Spinal cord (tissue), 10 donors: ENCODE results near the gene SFPQ. TPM values are rescaled to one million over a fixed set of nuclear protein-coding genes. Genes with fewer than 3 reads are reported as not detected.

Experiments
- DNase-seq, 6 donors: peaks; one replicate each; pipeline versions ENCODE4 v3.0.0 to v3.0.0-alpha.2; 2013 to 2015; ENCODE audit warnings: low spot score in 6 of 6, low read depth in 4 of 6
- H3K27ac ChIP-seq: one replicate; pipeline ENCODE4 v1.5.1; 2013; ENCODE audit warnings: low read depth, low read length, control low read depth
- H3K27me3 ChIP-seq: one replicate; pipeline ENCODE4 v1.6.1; 2013; ENCODE audit warnings: low read length; ENCODE audit not compliant: control insufficient read depth, insufficient read depth
- H3K36me3 ChIP-seq: one replicate; pipeline ENCODE4 v1.6.1; 2013; ENCODE audit warnings: low read length; ENCODE audit not compliant: control insufficient read depth, insufficient read depth
- H3K4me1 ChIP-seq: one replicate; pipeline ENCODE4 v1.6.1; 2013; ENCODE audit warnings: low read length; ENCODE audit not compliant: control insufficient read depth, insufficient read depth
- H3K4me3 ChIP-seq: one replicate; pipeline ENCODE4 v1.5.1; 2013; ENCODE audit warnings: low read depth, low read length, control low read depth
- H3K9me3 ChIP-seq: one replicate; pipeline ENCODE4 v1.6.1; 2013; ENCODE audit warnings: low read length; ENCODE audit not compliant: control insufficient read depth, insufficient read depth
- WGBS: methylation state at CpG from one replicate; pipeline ENCODE4 v1.1.5; 2013; ENCODE audit warnings: missing lambda C conversion rate; ENCODE audit not compliant: insufficient coverage; 5-methylcytosine and 5-hydroxymethylcytosine counted together
- polyA plus RNA-seq, 2 donors: library from polyadenylated mRNA; unstranded; fragments of 120-200 nt; gene quantifications; one replicate each; pipeline ENCODE4 v1.2.1, GENCODE V29; 2013; ENCODE audit not compliant: insufficient read length in 2 of 2
- total RNA-seq, 2 donors: library from RNA; depleted of rRNA in 1 of 2; stranded (reverse); fragments of 120-200 nt in 1 of 2; fragments of >200 nt in 1 of 2; gene quantifications; one replicate each; pipeline versions ENCODE4 v1.2.3 to v1.2.4, GENCODE V29; 2013 to 2014
- donor health status: healthy.

SFPQ gene
- total and polyA plus RNA-seq, 4 donors: 241 to 635 (median 469) TPM

DNA sequence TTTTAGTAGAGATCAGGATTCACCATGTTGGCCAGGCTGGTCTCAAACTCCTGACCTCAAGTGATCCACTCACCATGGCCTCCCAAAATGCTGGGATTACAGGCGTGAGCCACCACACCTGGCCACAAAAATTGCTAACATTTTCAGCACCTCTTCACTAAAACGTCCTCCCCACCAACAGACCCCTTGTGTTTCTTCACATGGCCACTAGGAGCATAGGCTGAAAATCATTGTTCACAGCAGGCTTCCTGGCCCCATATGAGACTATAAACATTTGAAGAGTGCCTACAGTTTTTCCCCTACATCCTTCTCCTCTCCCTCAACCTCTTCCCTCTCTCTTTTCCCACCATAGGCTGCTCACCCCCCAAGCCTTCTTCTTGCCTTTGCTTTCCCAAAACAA, 28.0 kb upstream of the SFPQ start:
- H3K9me3 ChIP-seq: no peaks in the 10 kb centered on the region
- H3K36me3 ChIP-seq: no peaks in the 10 kb centered on the region
- no peaks in the 10 kb centered on the region for H3K27me3 ChIP-seq
- 60% methylated on average over 2 of the region's 2 CpGs for WGBS
- H3K4me3 ChIP-seq: no peak overlapping the region
- no peak overlapping the region for H3K27ac ChIP-seq
- H3K4me1 ChIP-seq: no peaks in the 10 kb centered on the region
- no peak for DNase-seq

DNA sequence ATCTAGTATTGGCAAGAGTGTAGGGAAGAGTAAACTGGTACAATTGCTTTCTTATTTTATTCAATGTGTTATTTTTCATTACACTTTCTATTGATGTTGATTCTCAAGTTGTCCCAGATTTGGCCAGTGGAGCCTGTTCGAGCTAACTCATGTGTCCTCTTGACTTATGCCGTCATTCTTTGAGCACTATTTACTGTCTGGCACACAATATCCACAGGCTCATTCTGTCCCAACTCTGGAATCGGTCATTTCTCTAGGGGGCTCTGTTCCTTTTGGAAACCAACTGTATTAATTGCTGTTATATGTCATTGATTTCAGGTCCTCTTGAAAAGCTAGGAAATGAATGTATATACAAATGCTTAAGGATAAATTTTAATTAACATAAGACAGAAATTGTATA, 22.4 kb upstream of the SFPQ start:
- peaks cover 6% of the 10 kb centered on the region for H3K4me1 ChIP-seq
- 50% methylated on average over 2 of the region's 3 CpGs for WGBS
- H3K27me3 ChIP-seq: no peaks in the 10 kb centered on the region
- H3K9me3 ChIP-seq: no peaks in the 10 kb centered on the region
- no peak overlapping the region for H3K4me3 ChIP-seq
- H3K36me3 ChIP-seq: no peaks in the 10 kb centered on the region
- peak in 1 of 6 donors; percentile 4 for DNase-seq
- no peak overlapping the region for H3K27ac ChIP-seq

DNA sequence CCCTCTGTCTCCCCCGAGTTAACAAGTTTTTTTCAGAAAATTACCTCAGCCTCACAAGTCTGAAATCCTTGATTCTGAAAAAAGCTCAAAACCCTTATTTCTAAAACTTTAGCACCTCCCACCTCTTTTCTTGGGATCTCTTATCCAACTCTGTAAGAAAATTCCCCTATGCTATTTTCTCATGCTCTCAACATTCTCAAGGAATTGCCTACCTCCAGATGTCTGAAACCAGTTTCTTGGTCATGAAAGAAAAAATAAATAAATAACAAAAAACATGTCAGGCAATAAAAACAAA, 18.1 kb upstream of the SFPQ start:
- WGBS: 59% methylated on average over 1 of the region's 1 CpG
- no peaks in the 10 kb centered on the region for H3K36me3 ChIP-seq
- H3K27ac ChIP-seq: no peak overlapping the region
- no peaks in the 10 kb centered on the region for H3K9me3 ChIP-seq
- peaks cover 10% of the 10 kb centered on the region for H3K4me1 ChIP-seq
- no peak for DNase-seq
- H3K27me3 ChIP-seq: no peaks in the 10 kb centered on the region
- no peak overlapping the region for H3K4me3 ChIP-seq

DNA sequence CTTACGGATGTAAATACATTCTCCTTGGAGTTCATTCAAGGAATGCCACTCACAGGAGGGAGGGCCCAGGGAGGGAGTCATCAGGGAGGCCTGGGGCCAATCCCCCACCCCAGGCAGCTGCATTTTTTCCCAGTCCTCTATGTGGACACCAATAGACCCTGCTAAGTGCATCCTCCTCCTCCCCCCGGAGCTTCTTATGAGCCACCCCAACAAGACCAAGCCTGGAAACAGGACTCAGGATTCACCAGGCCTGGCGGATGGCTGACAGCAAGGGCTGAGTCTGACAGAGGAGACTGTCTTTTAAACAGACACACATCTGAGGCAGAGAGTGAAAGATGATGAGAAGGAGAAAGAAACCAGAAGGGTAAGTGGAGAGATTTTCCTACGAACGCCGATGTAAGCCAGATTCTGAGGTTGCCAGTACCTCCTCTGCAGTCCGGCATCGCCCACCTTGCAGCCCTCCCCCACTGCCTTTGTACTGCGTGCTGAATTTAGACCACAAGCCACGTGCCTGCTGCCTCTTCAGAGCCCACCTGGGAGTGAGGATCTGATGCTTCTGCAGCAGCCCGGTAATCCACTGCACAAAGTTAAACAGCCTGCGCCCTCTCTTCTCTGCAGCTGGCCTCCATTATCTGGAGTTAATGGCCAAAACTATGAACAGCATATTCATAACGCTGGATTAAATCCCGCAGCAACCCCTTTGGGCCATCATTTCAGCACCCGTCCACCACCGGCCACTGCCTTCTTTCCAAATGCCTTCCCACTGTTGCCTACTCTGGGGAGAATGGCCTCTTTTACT, 17.6 kb upstream of the SFPQ start:
- no peak overlapping the region for H3K27ac ChIP-seq
- peak in 2 of 6 donors; percentile 59 to 93 for DNase-seq
- no peaks in the 10 kb centered on the region for H3K27me3 ChIP-seq
- 25% methylated on average over 11 of the region's 16 CpGs for WGBS
- H3K9me3 ChIP-seq: no peaks in the 10 kb centered on the region
- no peaks in the 10 kb centered on the region for H3K36me3 ChIP-seq
- no peak overlapping the region for H3K4me3 ChIP-seq
- peaks cover 10% of the 10 kb centered on the region for H3K4me1 ChIP-seq

DNA sequence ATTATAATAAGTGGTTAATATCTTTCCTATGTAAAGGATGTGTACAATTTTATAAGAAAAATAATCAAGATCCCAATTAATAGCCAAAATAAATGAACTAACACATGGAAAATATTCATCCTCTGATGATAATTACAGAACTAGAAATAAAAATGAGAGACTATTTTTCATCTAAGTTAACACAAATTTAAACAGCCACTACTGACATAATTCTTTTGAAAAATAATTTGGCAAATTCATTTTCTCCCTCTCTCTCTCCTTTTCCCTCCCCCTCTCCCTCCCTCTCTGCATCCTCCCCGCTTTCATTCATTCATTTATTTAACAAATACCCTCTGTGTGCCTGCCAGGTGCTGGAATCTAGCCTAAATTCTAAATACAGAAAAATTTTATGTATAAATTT, 10.3 kb upstream of the SFPQ start:
- no CpG with 5 or more reads among the region's 1 CpG for WGBS

DNA sequence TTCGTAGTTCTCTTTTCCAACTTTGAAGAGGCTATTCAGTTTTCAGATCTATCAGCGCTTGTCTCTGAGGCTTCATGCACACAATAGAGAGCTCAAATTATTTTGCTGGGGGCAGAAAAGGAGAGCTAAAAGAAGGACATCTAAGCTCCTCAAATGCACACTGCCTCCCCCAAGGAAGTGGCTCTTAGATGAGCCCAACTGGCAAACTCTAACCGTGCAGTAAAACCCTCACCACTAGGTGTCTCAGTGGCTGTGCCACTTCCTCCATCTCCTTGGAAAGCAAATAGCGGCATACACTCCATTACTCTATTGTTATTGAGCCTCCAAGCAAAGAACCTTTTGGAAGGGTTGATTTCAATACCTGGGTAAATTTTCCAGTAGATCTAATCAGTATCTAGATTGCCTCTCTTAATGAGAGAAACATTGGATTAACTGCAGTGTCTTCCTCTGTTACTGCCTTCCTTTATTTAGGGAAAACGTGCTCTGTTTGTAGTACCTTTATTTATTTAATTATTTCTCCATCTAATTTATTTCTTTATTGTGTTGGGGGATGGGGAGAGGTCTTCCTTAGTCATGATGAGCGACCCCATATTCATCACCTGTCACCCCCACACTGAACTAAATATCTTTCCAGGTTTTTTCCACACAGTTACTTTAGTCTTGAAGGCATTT, 9.2 kb upstream of the SFPQ start:
- no peak overlapping the region for H3K27ac ChIP-seq
- H3K36me3 ChIP-seq: no peaks in the 10 kb centered on the region
- no peaks in the 10 kb centered on the region for H3K4me1 ChIP-seq
- H3K4me3 ChIP-seq: no peak overlapping the region
- WGBS: 0% methylated on average over 1 of the region's 6 CpGs
- H3K27me3 ChIP-seq: no peaks in the 10 kb centered on the region
- DNase-seq: peak in 5 of 6 donors; percentile 63 to 96 (median 71)
- H3K9me3 ChIP-seq: no peaks in the 10 kb centered on the region

More for the DNA sequence above, 10.3 kb upstream of the SFPQ start:
- no peaks in the 10 kb centered on the region for H3K36me3 ChIP-seq
- H3K4me1 ChIP-seq: no peaks in the 10 kb centered on the region
- no peak overlapping the region for H3K4me3 ChIP-seq
- DNase-seq: peak in 1 of 6 donors; percentile 44
- no peaks in the 10 kb centered on the region for H3K9me3 ChIP-seq
- H3K27me3 ChIP-seq: no peaks in the 10 kb centered on the region
- no peak overlapping the region for H3K27ac ChIP-seq

DNA sequence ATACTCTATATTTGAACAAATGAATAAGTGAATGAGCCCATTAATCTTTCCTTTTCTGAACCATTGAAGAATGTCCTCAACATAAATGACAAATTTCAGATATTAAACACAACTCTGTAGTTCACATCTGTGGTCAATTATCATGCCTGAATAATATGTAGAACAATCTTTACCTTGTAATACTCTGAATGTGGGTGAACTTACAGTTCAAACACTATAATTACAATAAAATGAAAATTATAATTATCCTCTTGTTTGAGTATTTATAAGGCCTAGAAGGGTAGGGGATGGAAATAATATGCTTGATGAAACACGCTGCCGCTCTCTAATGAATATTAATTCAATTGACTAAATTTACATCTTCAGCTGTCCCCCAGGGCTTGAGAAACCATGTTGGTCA, 8.7 kb upstream of the SFPQ start:
- DNase-seq: no peak
- no peaks in the 10 kb centered on the region for H3K36me3 ChIP-seq
- WGBS: no CpG with 5 or more reads among the region's 2 CpGs
- H3K27me3 ChIP-seq: no peaks in the 10 kb centered on the region
- H3K27ac ChIP-seq: no peak overlapping the region
- no peak overlapping the region for H3K4me3 ChIP-seq
- no peaks in the 10 kb centered on the region for H3K9me3 ChIP-seq
- no peaks in the 10 kb centered on the region for H3K4me1 ChIP-seq

DNA sequence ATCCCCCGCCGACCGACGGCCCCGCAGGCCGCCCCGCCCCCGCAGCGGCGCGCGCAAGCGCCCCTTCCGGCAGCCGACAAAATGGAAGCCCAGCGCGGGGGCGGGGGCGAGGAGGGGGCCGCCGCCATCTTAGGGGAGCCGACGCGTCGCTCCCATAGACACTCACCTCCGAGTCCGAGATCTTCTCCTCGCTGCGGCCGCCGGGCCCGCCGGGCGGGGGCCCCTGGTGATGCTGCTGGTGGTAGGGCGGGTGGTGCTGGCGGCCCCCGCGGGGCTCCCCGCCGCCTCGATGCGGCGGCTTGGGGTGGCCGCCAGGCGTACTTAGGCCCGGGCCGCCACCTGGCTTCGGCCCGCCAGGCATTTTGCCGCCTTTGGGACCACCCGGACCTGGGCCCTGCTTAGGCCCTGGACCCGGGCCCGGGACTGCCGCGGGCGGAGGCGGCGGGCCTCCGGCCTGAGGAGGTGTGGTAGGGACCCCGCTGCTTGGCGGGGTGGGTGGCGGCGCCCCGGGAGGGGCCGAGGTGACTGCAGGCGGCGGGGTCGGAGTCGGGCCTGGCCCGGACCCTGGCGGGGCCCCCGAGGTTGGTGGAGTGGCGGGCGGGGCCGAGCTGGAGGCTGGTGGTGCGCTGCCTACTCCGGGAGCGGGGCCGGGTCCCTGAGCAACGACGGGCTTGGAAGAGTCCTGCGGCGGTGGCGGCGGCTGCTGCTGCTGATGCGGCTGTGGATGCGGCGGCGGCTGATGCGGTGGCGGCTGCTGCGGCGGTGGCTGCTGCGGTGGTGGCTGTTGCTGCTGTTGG, 691 bp downstream of the SFPQ start:
- peak in 5 of 6 donors; percentile 72 to 96 (median 81) for DNase-seq
- Histone ChIP-seq H3K27me3 (no peaks in the 10 kb centered on the region), H3K4me1 (peaks cover 11% of the 10 kb centered on the region), H3K27ac (peak overlapping the region; percentile 95), H3K4me3 (peak overlapping the region; percentile 71), H3K36me3 (peaks cover 31% of the 10 kb centered on the region), H3K9me3 (no peaks in the 10 kb centered on the region)
- WGBS: under 1% methylated on average over 92 of the region's 94 CpGs

DNA sequence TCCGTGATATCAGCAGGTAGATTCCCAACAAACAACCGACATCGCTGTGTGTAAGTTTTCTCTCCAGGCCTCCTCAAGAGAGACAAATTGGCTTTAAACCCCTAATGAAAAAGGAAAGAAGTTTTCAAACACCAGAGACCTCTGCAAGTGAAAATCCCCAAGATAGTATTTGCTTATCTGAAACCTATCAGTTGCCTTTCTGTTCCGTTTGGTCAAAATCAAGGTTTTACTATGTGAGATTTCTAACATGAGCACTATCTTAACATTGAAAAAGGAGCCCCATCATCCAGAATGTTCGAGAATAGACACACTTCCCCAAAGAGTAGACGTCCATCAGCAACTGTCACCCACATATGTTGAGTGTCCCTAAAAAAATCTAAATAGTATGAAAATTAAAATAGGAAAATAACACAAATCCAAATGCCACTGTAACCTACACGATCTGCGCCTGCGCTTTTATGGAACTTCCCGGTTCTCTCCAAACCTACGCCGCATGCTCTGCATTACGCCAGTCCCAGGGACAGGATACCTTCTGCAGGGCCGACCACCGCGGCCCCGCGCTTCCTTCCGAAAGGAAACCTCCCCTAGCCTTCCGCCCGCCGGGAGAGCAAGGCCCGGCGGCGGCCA, 1.4 kb downstream of the SFPQ start:
- 0% methylated on average over 21 of the region's 25 CpGs for WGBS
- Histone ChIP-seq H3K4me3 (peak overlapping the region; percentile 71), H3K9me3 (no peaks in the 10 kb centered on the region), H3K4me1 (peaks cover 12% of the 10 kb centered on the region), H3K27ac (peak overlapping the region; percentile 52), H3K36me3 (peaks cover 37% of the 10 kb centered on the region), H3K27me3 (no peaks in the 10 kb centered on the region)
- DNase-seq: no peak
